ENCODE results near the gene PBXIP1.

PBXIP1 gene

GRCh38 chr1:154958036-154958435, 2.1 kb upstream of the PBXIP1 start:
- DNase-seq (ENCODE audit: low read depth in 2 of 2) = no peak

- DNase-seq (ENCODE audit: low read depth in 2 of 2) = no peak
Observed at GRCh38 chr1:154957091-154957657, 1.3 kb upstream of the PBXIP1 start.

GRCh38 chr1:154956544-154956941, 644 bp upstream of the PBXIP1 start:
- no peak for DNase-seq (ENCODE audit: low read depth in 2 of 2)

GRCh38 chr1:154955039-154955717, 721 bp downstream of the PBXIP1 start:
- peak; percentile 67 to 74 for DNase-seq (ENCODE audit: low read depth in 2 of 2)

GRCh38 chr1:154954541-154954940, 1.4 kb downstream of the PBXIP1 start:
- DNase-seq (ENCODE audit: low read depth in 2 of 2) = no peak

- no peak for DNase-seq (ENCODE audit: low read depth in 2 of 2)
Observed at GRCh38 chr1:154953611-154954038, 2.3 kb downstream of the PBXIP1 start.

GRCh38 chr1:154952664-154953063, 3.2 kb downstream of the PBXIP1 start:
- no peak for DNase-seq (ENCODE audit: low read depth in 2 of 2)

GRCh38 chr1:154951901-154952657, 3.8 kb downstream of the PBXIP1 start:
- no peak for DNase-seq (ENCODE audit: low read depth in 2 of 2)

GRCh38 chr1:154948079-154948478, 7.8 kb downstream of the PBXIP1 start:
- DNase-seq (ENCODE audit: low read depth in 2 of 2) = no peak

- no peak for DNase-seq (ENCODE audit: low read depth in 2 of 2)
Observed at GRCh38 chr1:154945962-154946850, 9.7 kb downstream of the PBXIP1 start.

- DNase-seq (ENCODE audit: low read depth in 2 of 2) = no peak
Observed at GRCh38 chr1:154945160-154945961, 10.5 kb downstream of the PBXIP1 start.

- DNase-seq (ENCODE audit: low read depth in 2 of 2) = no peak
Observed at GRCh38 chr1:154944401-154945159, 11.3 kb downstream of the PBXIP1 start.

- no peak for DNase-seq (ENCODE audit: low read depth in 2 of 2)
Observed at GRCh38 chr1:154943649-154944400, 12.1 kb downstream of the PBXIP1 start.

GRCh38 chr1:154941333-154942013, 14.4 kb downstream of the PBXIP1 start:
- no peak for DNase-seq (ENCODE audit: low read depth in 2 of 2)

- no peak for DNase-seq (ENCODE audit: low read depth in 2 of 2)
Observed at GRCh38 chr1:154940651-154941194, 15.2 kb downstream of the PBXIP1 start.

- no peak for DNase-seq (ENCODE audit: low read depth in 2 of 2)
Observed at GRCh38 chr1:154940213-154940560, 15.7 kb downstream of the PBXIP1 start.

GRCh38 chr1:154938604-154939399, 17.1 kb downstream of the PBXIP1 start:
- no peak for DNase-seq (ENCODE audit: low read depth in 2 of 2)

GRCh38 chr1:154937988-154938386, 17.9 kb downstream of the PBXIP1 start:
- DNase-seq (ENCODE audit: low read depth in 2 of 2) = no peak

Measured in stimulated activated CD8-positive, alpha-beta memory T cell treated with anti-CD3 and anti-CD28 coated beads, Interleukin-7, amount 100 ng/mL, for 1 hour (primary cell).